ENCODE measurements around the gene LSM10.

DNA sequence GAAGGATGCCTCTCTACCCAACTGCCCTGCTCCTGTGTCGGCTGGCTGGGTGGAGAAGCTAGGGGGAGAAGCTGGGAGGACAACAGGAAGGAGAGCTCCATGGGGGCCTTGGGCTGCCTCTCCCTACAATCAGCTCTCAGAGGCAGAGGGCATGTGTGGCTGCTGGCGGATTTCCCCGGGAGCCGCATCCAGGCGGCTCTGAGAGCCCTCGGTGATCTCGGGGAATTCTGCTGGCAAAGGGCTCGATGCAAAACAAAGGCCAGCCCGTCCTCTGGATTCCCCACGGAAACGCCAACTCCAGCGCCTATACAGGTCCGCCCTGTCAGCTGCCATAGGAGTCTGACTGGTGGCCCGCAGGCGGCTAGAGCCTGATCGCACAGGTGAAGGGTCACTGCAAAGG lies 47.9 kb downstream of the LSM10 start:
- TF ChIP-seq, protein P1, sequence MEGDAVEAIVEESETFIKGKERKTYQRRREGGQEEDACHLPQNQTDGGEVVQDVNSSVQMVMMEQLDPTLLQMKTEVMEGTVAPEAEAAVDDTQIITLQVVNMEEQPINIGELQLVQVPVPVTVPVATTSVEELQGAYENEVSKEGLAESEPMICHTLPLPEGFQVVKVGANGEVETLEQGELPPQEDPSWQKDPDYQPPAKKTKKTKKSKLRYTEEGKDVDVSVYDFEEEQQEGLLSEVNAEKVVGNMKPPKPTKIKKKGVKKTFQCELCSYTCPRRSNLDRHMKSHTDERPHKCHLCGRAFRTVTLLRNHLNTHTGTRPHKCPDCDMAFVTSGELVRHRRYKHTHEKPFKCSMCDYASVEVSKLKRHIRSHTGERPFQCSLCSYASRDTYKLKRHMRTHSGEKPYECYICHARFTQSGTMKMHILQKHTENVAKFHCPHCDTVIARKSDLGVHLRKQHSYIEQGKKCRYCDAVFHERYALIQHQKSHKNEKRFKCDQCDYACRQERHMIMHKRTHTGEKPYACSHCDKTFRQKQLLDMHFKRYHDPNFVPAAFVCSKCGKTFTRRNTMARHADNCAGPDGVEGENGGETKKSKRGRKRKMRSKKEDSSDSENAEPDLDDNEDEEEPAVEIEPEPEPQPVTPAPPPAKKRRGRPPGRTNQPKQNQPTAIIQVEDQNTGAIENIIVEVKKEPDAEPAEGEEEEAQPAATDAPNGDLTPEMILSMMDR (conservative IDR thresholded peaks at IDR 0.05; ENCODE audit: low read depth, low read length), result no peak
- TF ChIP-seq POLR2A (IDR thresholded peaks at IDR 0.05; ENCODE audit: low read depth, low read length), result no peak
